Amygdala (tissue), 56 donors: ENCODE results near the gene HNRNPLL.
A peak's percentile ranks its signal among the peaks of the same experiment; 100 is the strongest.
"Not testable (repeated sequence)": the region's sequence is repeated elsewhere in the genome, so short reads cannot be mapped to it uniquely, and the experiment has no call there.

ENCODE experiments used
- DNase-seq, 56 donors: peaks; one replicate each; lab custom pipeline; 2025; lab: John Stamatoyannopoulos, UW

HNRNPLL gene

GRCh38 chr2:38620282-38620977, 17.7 kb upstream of the HNRNPLL start:
- no peak for DNase-seq

GRCh38 chr2:38619458-38620164, 16.9 kb upstream of the HNRNPLL start:
- DNase-seq, result no peak

GRCh38 chr2:38617301-38617700, 14.6 kb upstream of the HNRNPLL start:
- DNase-seq, result no peak

GRCh38 chr2:38615237-38615636, 12.5 kb upstream of the HNRNPLL start:
- DNase-seq, result no peak

GRCh38 chr2:38613849-38614213, 11.1 kb upstream of the HNRNPLL start:
- no peak for DNase-seq

- peak in 3 of 56 donors; percentile 7 to 17 (median 9) for DNase-seq
These were observed 10.6 kb upstream of the HNRNPLL start for GRCh38 chr2:38613126-38613848.

GRCh38 chr2:38610851-38611801, 8.4 kb upstream of the HNRNPLL start:
- no peak for DNase-seq

GRCh38 chr2:38609246-38609645, 6.5 kb upstream of the HNRNPLL start:
- DNase-seq, result not testable (repeated sequence)

- DNase-seq, result no peak
These were observed 6.0 kb upstream of the HNRNPLL start for GRCh38 chr2:38608755-38609154.

GRCh38 chr2:38605298-38605830, 2.6 kb upstream of the HNRNPLL start:
- DNase-seq, result no peak

- DNase-seq, result peak in 55 of 56 donors; percentile 10 to 86 (median 68)
These were observed 918 bp upstream of the HNRNPLL start for GRCh38 chr2:38603402-38604290.

- DNase-seq, result peak in 32 of 56 donors; percentile 33 to 79 (median 58)
These were observed 494 bp downstream of the HNRNPLL start for GRCh38 chr2:38602136-38602731.

GRCh38 chr2:38601463-38602135, 1.1 kb downstream of the HNRNPLL start:
- peak in 7 of 56 donors; percentile 14 to 45 (median 36) for DNase-seq

- no peak for DNase-seq
These were observed 1.7 kb downstream of the HNRNPLL start for GRCh38 chr2:38600921-38601455.

- DNase-seq, result peak in 1 of 56 donors; percentile 11
These were observed 2.4 kb downstream of the HNRNPLL start for GRCh38 chr2:38600242-38600891.

- no peak for DNase-seq
These were observed 3.0 kb downstream of the HNRNPLL start for GRCh38 chr2:38599706-38600105.

- DNase-seq, result no peak
These were observed 3.8 kb downstream of the HNRNPLL start for GRCh38 chr2:38598991-38599295.
